Heart left ventricle (tissue), 13 donors: ENCODE data around the gene EFS.

Source experiments
- CTCF ChIP-seq, 12 donors: fragments of 200-600 bp; sonication (generic) in 4 of 12; IDR thresholded peaks; one replicate each; pipeline versions ENCODE4 v1.5.0 to v1.8.0; 2018 to 2022; ENCODE audit warnings: antibody characterized with exemption in 12 of 12, mild to moderate bottlenecking in 5 of 12
- POLR2A ChIP-seq, 2 donors: fragments of 450-650 bp; IDR thresholded peaks; one replicate each; pipeline ENCODE4 v1.6.1; 2017; ENCODE audit warnings: antibody characterized with exemption in 2 of 2, mild to moderate bottlenecking in 2 of 2, moderate library complexity in 2 of 2
- donor health status: ischemic (EF 13 %, LVEDD 7.1; RV severe dilation, severe dysfunction).
- donor health status: DM: no; HTN: yes; CAD: no.
- donor health status: DM: no; HTN: no; CAD: no.
- donor health status: ischemic (EF 25% LVEDD 6.9; RV normal size, moderate dysfunction).
- donor health status: ischemic (EF 25% LVEDD 5.7; RV mildly dilated, moderate dysfunction).
- donor health status: ischemic (EF 35%, LVEDD 5.7; RV mildly dilated, moderate dysfunction).
- donor health status: nonischemic (EF 11% LVEDD 7.7; RV severe dilation, severe dysfunction).
- donor health status: DM: yes; HTN: yes; CAD: no.
- donor health status: PGD.
- donor health status: ischemic (EF 29% LVEDD 5.4; RV normal size, mild dysfunction).
- donor health status: nonischemic (EF 23%, LVEDD 6.1; RV moderate dilation, normal function).

GRCh38 chr14:23347406-23348296 lies 17.3 kb downstream of the EFS start:
- no peak for TF ChIP-seq POLR2A (IDR thresholded peaks at IDR 0.05)
- no peak for TF ChIP-seq CTCF (IDR thresholded peaks at IDR 0.05)
